Subcutaneous adipose tissue (tissue), 4 donors: ENCODE results near the gene RSL1D1. TPM values are rescaled to one million over a fixed set of nuclear protein-coding genes. Genes with fewer than 3 reads are reported as not detected.

Experiments
- total RNA-seq, 4 donors: library from RNA; depleted of rRNA; stranded (reverse); fragments of >200 nt; gene quantifications; one replicate each; pipeline ENCODE4 v1.1.0, GENCODE V29; 2016
- TF ChIP-seq, protein P1 (sequence below): fragments of 450-650 bp; IDR thresholded peaks from one replicate; pipeline ENCODE4 v1.5.1; 2016; ENCODE audit warnings: low read depth, mild to moderate bottlenecking, control low read depth, antibody characterized with exemption, moderate library complexity

Gene RSL1D1
- total RNA-seq, 4 donors from 2014 or later: 129 to 249 (median 201) TPM

DNA sequence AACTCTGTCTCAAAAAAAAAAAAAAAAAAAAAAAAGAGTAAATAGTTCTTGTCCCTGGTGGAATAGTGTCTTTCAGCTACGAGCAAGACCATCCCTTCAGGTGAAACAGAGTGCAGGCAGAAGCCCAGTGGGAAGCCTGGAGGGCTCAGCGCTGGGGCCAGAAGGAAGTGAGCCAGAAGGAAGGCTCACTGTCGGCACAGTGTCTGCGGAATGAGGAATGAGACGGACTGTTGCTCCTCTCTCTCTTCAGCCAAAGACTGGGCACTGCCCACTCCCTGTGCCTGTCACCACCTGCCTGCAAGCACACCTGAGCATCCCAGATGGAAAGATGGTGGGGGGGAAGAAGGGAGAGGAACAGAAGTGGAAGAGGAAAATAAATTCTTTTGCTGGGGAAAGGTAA lies 7.5 kb downstream of the RSL1D1 start:
- TF ChIP-seq, protein P1, sequence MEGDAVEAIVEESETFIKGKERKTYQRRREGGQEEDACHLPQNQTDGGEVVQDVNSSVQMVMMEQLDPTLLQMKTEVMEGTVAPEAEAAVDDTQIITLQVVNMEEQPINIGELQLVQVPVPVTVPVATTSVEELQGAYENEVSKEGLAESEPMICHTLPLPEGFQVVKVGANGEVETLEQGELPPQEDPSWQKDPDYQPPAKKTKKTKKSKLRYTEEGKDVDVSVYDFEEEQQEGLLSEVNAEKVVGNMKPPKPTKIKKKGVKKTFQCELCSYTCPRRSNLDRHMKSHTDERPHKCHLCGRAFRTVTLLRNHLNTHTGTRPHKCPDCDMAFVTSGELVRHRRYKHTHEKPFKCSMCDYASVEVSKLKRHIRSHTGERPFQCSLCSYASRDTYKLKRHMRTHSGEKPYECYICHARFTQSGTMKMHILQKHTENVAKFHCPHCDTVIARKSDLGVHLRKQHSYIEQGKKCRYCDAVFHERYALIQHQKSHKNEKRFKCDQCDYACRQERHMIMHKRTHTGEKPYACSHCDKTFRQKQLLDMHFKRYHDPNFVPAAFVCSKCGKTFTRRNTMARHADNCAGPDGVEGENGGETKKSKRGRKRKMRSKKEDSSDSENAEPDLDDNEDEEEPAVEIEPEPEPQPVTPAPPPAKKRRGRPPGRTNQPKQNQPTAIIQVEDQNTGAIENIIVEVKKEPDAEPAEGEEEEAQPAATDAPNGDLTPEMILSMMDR: no peak

GRCh38 chr16:11843206-11843605 lies 8.1 kb downstream of the RSL1D1 start:
- TF ChIP-seq, protein P1: no peak

GRCh38 chr16:11841026-11841425 lies 10.3 kb downstream of the RSL1D1 start:
- TF ChIP-seq, protein P1: no peak

- TF ChIP-seq, protein P1: no peak
Observed at GRCh38 chr16:11836650-11837244, 14.6 kb downstream of the RSL1D1 start.

DNA sequence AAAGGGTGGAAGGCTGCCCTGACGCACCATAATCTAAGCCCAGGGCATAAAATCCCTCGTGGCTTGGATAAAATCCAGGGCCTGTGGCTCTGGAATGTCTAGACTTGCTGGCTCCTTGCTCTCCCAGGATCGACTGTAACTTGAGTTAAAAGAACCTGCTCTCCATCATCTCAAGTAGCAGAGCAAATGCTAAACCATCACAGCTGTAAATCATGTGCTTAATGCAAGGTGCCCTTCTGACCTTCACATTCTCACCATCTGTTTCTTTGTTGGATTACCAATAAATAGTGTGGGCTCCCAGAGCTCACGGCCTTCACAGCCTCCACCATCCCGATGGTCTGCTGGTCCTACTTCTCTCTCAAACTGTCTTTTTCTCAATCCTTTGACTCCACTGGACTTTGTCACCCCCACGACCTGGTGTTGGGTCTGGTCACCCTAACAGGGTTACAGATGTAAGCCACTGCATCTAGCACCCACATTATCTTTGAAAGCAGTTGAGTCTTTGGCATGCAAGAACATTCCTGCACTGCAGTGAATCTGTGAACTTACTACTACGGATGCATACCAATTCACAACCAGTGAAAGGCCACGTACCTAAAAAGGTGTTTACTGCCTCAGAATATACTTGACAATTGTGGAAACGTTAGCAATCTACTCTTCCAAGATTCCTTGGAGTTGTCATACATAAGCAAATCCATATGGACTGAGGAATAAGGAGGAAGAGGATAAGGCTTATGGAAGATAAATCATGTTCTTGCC lies 15.3 kb downstream of the RSL1D1 start:
- TF ChIP-seq, protein P1: no peak

DNA sequence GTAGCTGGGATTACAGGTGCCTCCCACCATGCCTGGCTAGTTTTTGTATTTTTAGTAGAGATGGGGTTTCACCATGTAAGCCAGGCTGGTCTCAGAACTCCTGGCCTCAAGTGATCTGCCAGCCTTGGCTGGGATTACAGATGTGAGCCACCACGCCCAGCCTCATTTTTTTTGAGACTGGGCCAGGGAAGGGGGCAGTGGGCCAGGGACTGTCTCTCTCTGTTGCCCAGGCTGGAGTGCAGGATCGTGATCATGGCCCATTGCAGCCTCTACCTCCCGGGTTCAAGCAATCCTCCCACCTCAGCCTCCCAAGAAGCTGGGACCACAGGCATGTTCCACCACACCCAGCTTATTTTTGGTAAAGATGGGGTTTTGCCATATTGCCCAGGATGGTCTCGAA lies 16.0 kb downstream of the RSL1D1 start:
- TF ChIP-seq, protein P1: no peak

GRCh38 chr16:11833951-11834695 lies 17.2 kb downstream of the RSL1D1 start:
- TF ChIP-seq, protein P1: no peak
